Measurements from ENCODE around the gene BARX2.

The BARX2 gene

GRCh38 chr11:129457321-129457720, 81.7 kb downstream of the BARX2 start:
- no peak for TF ChIP-seq FOXP2 (optimal IDR thresholded peaks at IDR 0.05; ENCODE audit: borderline replicate concordance, extremely low read depth, extremely low read length, insufficient read depth)
- TF ChIP-seq POLR2AphosphoS5 (IDR thresholded peaks at IDR 0.05; ENCODE audit: low read depth, low read length), result no peak
- no peak for TF ChIP-seq REST (IDR thresholded peaks at IDR 0.05; ENCODE audit: insufficient read depth in 1 of 2, low read depth in 2 of 2, low read length in 2 of 2)
- TF ChIP-seq TAF1 (IDR thresholded peaks at IDR 0.05; ENCODE audit: borderline replicate concordance, insufficient read depth, low read length), result no peak
- TF ChIP-seq SIN3A (IDR thresholded peaks at IDR 0.05; ENCODE audit: borderline replicate concordance, insufficient read depth, low read length), result no peak

DNA sequence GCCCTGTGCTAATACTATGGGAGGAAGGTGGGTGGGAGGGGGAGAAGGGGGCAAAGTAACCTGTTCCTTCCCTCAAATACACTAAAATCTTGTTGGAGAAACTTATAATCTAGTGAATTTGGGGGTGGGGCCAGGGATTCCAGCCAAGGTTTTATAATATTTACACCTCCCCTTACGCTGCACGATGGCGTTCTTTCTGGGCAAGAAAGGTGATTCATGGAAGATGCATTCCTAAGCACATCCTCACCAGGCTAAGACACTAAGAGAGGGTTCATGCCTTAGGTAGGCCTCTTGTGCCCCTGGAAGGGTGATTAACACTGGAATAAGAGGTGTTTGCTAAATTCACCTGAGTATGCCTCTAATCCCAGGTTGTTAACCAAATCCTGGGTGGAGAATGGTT, 82.6 kb downstream of the BARX2 start:
- TF ChIP-seq FOXP2 (optimal IDR thresholded peaks at IDR 0.05; ENCODE audit: borderline replicate concordance, extremely low read depth, extremely low read length, insufficient read depth), result no peak
- no peak for TF ChIP-seq SIN3A (IDR thresholded peaks at IDR 0.05; ENCODE audit: borderline replicate concordance, insufficient read depth, low read length)
- TF ChIP-seq REST (IDR thresholded peaks at IDR 0.05; ENCODE audit: insufficient read depth in 1 of 2, low read depth in 2 of 2, low read length in 2 of 2), result no peak
- TF ChIP-seq POLR2AphosphoS5 (IDR thresholded peaks at IDR 0.05; ENCODE audit: low read depth, low read length), result no peak
- TF ChIP-seq TAF1 (IDR thresholded peaks at IDR 0.05; ENCODE audit: borderline replicate concordance, insufficient read depth, low read length), result no peak

DNA sequence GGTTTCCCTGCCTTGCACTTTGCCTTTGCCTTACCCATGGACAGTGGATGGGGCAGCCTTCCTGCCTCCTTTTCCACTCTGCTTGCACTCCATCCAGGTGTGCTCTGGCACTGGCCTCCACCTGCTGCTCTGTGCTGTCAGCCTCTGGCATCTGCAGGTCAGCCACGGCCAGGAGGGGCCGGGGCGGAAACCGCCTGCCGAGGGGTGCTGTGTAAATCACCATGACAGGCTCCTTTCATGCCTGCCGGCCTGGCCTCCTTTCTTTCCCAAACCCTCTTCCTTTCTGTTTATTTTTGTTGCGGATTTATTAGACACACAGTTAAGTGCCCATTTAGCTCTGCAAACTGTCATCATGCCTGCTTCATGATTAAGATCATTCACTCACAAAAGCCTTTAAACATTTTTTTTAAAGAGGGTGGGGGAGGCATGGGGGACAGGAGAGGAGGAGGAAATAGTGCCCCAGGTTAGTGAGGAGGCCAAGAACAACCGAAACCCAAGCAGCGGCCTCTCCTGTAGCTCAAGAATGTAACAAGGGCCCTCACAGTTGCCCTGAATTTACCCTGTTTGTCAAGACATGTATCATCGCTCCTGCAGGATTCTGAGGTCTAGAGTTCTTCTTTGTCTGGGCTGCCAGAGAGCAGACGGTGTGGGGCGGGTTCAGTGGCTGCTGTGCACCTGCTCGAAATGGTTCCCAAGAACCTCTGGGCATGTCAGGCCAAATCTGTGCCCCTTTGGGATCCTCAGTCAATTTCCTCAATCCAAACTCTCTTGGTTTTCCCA, 83.3 kb downstream of the BARX2 start:
- TF ChIP-seq REST (IDR thresholded peaks at IDR 0.05; ENCODE audit: insufficient read depth in 1 of 2, low read depth in 2 of 2, low read length in 2 of 2), result no peak
- no peak for TF ChIP-seq POLR2AphosphoS5 (IDR thresholded peaks at IDR 0.05; ENCODE audit: low read depth, low read length)
- TF ChIP-seq SIN3A (IDR thresholded peaks at IDR 0.05; ENCODE audit: borderline replicate concordance, insufficient read depth, low read length), result no peak
- TF ChIP-seq FOXP2 (optimal IDR thresholded peaks at IDR 0.05; ENCODE audit: borderline replicate concordance, extremely low read depth, extremely low read length, insufficient read depth), result no peak
- TF ChIP-seq TAF1 (IDR thresholded peaks at IDR 0.05; ENCODE audit: borderline replicate concordance, insufficient read depth, low read length), result no peak

DNA sequence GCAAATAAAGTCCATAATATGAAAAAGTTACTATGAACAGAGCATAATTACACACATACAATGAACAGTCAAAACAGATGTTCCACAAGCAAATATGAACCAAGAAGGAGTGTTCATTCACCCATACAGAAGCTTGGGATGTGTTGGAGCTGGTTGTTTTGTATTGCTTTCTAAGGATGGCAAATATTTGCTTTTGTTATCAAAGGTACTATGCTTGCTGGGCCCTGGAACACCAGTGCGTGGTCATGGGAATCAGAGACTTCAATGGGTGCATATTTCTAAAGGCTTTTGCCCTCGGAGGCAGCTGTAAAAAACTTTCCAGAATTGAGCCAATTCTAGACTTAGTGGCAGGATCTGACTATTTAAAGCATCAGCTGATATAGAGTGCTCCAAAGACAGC, 85.1 kb downstream of the BARX2 start:
- no peak for TF ChIP-seq REST (IDR thresholded peaks at IDR 0.05; ENCODE audit: insufficient read depth in 1 of 2, low read depth in 2 of 2, low read length in 2 of 2)
- TF ChIP-seq POLR2AphosphoS5 (IDR thresholded peaks at IDR 0.05; ENCODE audit: low read depth, low read length), result no peak

- no peak for TF ChIP-seq REST (IDR thresholded peaks at IDR 0.05; ENCODE audit: insufficient read depth in 1 of 2, low read depth in 2 of 2, low read length in 2 of 2)
- no peak for TF ChIP-seq TAF1 (IDR thresholded peaks at IDR 0.05; ENCODE audit: borderline replicate concordance, insufficient read depth, low read length)
- TF ChIP-seq POLR2AphosphoS5 (IDR thresholded peaks at IDR 0.05; ENCODE audit: low read depth, low read length), result no peak
- no peak for TF ChIP-seq FOXP2 (optimal IDR thresholded peaks at IDR 0.05; ENCODE audit: borderline replicate concordance, extremely low read depth, extremely low read length, insufficient read depth)
- TF ChIP-seq SIN3A (IDR thresholded peaks at IDR 0.05; ENCODE audit: borderline replicate concordance, insufficient read depth, low read length), result no peak
These were observed 108.4 kb downstream of the BARX2 start for GRCh38 chr11:129484068-129484467.

Data from PFSK-1 (cell line).